Epithelial cell of proximal tubule (primary cell): ENCODE results near the gene TRPM3. TPM values are rescaled to one million over a fixed set of nuclear protein-coding genes. Genes with fewer than 3 reads are reported as not detected.

Source experiments
- DNase-seq: peaks from one replicate; pipeline ENCODE4 v3.0.0-alpha.2; 2011; ENCODE audit warnings: low read depth
- H3K4me3 ChIP-seq: 2 replicates; pipeline ENCODE4 v1.5.1; 2011; ENCODE audit warnings: low read depth, mild to moderate bottlenecking, low read length
- total RNA-seq: library from RNA; depleted of rRNA; stranded (reverse); fragments of >200 nt; gene quantifications from 2 replicates; pipeline ENCODE4 v1.2.3, GENCODE V29; 2015
- TF ChIP-seq, protein P1 (sequence below): conservative IDR thresholded peaks from 2 replicates; pipeline ENCODE4 v1.5.1; 2012; ENCODE audit warnings: low read depth, mild to moderate bottlenecking, low read length

TRPM3 gene
- total RNA-seq, 1 donor from 2014 or later, result not detected

DNA sequence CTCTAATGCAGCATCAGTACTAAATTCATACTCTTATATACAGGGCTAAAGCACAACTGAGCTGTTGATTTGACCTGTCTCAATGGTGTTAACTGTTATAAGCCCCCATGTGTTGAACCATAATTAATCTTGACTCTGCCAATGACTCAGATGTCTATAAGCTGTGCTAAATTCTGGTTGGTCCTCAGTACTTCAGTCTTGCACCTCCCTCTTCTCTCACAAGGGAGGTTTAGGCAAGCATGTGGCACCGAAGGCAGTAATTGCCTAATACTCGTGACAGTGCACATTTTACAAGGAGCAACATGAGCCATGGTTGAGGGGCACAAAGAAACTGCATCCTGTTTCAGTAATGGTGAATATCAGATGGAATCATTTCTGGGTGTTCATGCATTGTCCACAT lies 255.9 kb downstream of the TRPM3 start:
- TF ChIP-seq, protein P1, sequence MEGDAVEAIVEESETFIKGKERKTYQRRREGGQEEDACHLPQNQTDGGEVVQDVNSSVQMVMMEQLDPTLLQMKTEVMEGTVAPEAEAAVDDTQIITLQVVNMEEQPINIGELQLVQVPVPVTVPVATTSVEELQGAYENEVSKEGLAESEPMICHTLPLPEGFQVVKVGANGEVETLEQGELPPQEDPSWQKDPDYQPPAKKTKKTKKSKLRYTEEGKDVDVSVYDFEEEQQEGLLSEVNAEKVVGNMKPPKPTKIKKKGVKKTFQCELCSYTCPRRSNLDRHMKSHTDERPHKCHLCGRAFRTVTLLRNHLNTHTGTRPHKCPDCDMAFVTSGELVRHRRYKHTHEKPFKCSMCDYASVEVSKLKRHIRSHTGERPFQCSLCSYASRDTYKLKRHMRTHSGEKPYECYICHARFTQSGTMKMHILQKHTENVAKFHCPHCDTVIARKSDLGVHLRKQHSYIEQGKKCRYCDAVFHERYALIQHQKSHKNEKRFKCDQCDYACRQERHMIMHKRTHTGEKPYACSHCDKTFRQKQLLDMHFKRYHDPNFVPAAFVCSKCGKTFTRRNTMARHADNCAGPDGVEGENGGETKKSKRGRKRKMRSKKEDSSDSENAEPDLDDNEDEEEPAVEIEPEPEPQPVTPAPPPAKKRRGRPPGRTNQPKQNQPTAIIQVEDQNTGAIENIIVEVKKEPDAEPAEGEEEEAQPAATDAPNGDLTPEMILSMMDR, result no peak
- no peak for DNase-seq
- no peak overlapping the region for H3K4me3 ChIP-seq

DNA sequence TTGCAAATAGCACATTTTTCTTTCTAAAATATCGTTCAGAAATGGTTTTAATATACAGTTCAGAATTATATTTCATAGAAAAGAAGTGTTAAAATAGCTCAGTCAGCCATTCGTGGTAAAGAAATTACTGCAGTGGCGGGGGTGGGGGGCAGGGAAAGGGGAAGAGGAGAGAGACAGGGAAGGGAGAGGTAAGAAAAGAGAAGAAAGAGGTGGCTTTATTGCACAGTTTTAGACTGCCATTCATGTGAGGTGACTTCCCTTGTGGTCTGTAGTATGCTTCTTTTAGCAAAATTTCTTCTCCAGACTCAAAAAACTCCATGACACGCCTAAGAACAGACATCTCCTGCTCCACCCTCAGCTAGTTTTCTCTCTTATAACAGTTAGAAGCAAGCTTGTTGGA lies 259.6 kb downstream of the TRPM3 start:
- DNase-seq, result no peak
- TF ChIP-seq, protein P1, result no peak
- H3K4me3 ChIP-seq, result no peak overlapping the region

DNA sequence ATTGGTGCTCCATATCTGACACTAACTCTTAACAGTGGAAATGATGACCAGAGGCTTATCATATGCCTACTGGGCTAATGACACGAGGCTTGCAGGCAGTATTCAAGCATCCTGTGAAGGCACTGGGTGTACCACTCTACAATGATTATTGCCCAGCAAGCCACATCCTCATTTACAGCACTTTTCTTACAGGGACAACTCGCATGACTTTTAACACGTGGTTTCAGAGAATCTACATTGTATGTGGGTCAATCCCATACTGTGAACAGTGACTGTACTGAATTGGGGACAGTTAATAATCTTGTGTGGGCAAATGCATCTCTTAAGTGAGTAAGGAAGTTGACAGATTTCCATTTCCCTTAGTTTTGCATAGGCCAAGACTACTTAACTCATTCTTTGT lies 260.0 kb downstream of the TRPM3 start:
- no peak overlapping the region for H3K4me3 ChIP-seq
- TF ChIP-seq, protein P1, result no peak
- DNase-seq, result no peak

GRCh38 chr9:70859694-70860093 lies 261.7 kb downstream of the TRPM3 start:
- TF ChIP-seq, protein P1, result no peak
- no peak for DNase-seq
- no peak overlapping the region for H3K4me3 ChIP-seq

- TF ChIP-seq, protein P1, result no peak
- no peak for DNase-seq
- no peak overlapping the region for H3K4me3 ChIP-seq
Observed at GRCh38 chr9:70856411-70856810, 265.0 kb downstream of the TRPM3 start.

- no peak for DNase-seq
- TF ChIP-seq, protein P1, result no peak
- no peak overlapping the region for H3K4me3 ChIP-seq
Observed at GRCh38 chr9:70852711-70853240, 268.6 kb downstream of the TRPM3 start.

- TF ChIP-seq, protein P1, result no peak
- no peak overlapping the region for H3K4me3 ChIP-seq
- DNase-seq, result no peak
Observed at GRCh38 chr9:70840266-70840665, 281.2 kb downstream of the TRPM3 start.
